ENCODE results near the gene UBE2U.

DNA sequence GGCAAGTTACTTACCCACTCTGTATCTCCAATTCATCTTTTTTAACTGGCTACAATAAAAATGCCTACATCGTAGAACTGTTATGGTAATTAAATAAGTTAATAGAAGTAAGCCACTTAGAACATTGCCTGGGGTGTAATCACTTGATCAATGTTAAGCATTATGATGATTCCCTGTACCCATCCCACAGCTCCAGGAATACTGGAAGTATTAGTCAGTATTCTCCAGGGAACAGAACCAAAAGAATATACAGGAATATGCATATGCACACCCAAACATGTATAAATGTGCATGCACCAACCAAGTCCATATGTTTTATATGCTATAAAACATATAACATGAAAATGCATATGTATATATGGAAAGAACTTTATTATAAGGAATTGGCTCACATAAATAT, 107.3 kb downstream of the UBE2U start:
- TF ChIP-seq, protein P1, sequence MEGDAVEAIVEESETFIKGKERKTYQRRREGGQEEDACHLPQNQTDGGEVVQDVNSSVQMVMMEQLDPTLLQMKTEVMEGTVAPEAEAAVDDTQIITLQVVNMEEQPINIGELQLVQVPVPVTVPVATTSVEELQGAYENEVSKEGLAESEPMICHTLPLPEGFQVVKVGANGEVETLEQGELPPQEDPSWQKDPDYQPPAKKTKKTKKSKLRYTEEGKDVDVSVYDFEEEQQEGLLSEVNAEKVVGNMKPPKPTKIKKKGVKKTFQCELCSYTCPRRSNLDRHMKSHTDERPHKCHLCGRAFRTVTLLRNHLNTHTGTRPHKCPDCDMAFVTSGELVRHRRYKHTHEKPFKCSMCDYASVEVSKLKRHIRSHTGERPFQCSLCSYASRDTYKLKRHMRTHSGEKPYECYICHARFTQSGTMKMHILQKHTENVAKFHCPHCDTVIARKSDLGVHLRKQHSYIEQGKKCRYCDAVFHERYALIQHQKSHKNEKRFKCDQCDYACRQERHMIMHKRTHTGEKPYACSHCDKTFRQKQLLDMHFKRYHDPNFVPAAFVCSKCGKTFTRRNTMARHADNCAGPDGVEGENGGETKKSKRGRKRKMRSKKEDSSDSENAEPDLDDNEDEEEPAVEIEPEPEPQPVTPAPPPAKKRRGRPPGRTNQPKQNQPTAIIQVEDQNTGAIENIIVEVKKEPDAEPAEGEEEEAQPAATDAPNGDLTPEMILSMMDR (conservative IDR thresholded peaks at IDR 0.05; ENCODE audit: low read depth, low read length), result no peak
- TF ChIP-seq POLR2A (IDR thresholded peaks at IDR 0.05; ENCODE audit: low read depth, low read length), result no peak
- TF ChIP-seq MXI1 (IDR thresholded peaks at IDR 0.05; ENCODE audit: borderline replicate concordance, low read depth, low read length), result no peak
- no peak for TF ChIP-seq CEBPB (IDR thresholded peaks at IDR 0.05; ENCODE audit: low read depth, low read length)
- TF ChIP-seq RAD21 (IDR thresholded peaks at IDR 0.05; ENCODE audit: low read length), result no peak
- no peak for TF ChIP-seq ELK1 (IDR thresholded peaks at IDR 0.05; ENCODE audit: borderline replicate concordance, low read depth, low read length)
- no peak for TF ChIP-seq USF2 (IDR thresholded peaks at IDR 0.05; ENCODE audit: low read depth, low read length)
- TF ChIP-seq FOS (IDR thresholded peaks at IDR 0.05; ENCODE audit: low read depth, low read length), result no peak
